GM03348 (cell line): ENCODE measurements around the gene ZNF618.
A peak's percentile ranks its signal among the peaks of the same experiment; 100 is the strongest.

ENCODE experiments used
- DNase-seq: peaks from one replicate; pipeline ENCODE4 v3.0.0; 2012; ENCODE audit warnings: low spot score

The ZNF618 gene

GRCh38 chr9:113882636-113883164 lies 6.6 kb downstream of the ZNF618 start:
- DNase-seq: no peak

- no peak for DNase-seq
These were observed 9.3 kb downstream of the ZNF618 start for GRCh38 chr9:113885183-113886025.

GRCh38 chr9:113886026-113886369 lies 9.9 kb downstream of the ZNF618 start:
- DNase-seq: peak; percentile 32

- no peak for DNase-seq
These were observed 10.4 kb downstream of the ZNF618 start for GRCh38 chr9:113886466-113886865.

DNA sequence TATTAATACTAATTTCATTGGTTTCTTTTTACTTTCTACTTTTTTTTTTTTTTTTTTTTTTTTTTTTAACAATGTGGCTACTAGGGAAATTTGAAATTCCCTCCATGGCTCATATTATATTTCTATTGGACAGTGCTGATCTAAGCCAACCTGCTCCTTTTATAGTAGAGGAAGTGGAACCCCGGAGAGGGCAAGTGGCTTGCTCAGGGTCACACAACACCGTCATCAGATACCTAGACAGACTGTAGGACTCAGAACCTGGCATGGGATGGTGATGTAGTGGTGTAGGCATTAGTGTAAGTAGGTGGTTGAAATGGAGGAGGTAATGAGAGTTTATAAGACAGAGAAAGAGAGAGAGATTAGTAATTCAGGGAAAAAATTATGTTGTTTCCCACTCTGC lies 10.8 kb downstream of the ZNF618 start:
- peak; percentile 44 for DNase-seq

GRCh38 chr9:113887436-113887835 lies 11.3 kb downstream of the ZNF618 start:
- no peak for DNase-seq

GRCh38 chr9:113888336-113888735 lies 12.2 kb downstream of the ZNF618 start:
- DNase-seq: peak; percentile 24

DNA sequence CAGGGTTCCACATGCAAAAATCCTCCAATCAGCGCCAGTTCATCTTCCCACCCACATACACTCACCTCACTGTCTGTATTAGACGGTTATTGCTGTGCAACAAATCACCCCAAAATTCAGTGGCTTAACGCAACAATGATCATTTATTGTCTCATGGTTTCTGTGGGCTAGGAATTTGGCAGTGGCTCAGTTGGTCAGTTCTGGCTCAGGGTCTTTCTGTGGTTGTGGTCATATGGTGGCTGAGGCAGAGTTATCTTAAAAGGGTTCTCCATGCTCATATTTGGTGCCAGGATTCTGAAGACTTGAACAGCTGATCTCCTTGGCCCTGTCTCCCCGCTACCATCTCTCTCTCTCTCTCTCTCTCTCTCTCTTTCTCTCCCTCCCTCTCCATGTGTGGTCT lies 12.9 kb downstream of the ZNF618 start:
- DNase-seq: no peak

DNA sequence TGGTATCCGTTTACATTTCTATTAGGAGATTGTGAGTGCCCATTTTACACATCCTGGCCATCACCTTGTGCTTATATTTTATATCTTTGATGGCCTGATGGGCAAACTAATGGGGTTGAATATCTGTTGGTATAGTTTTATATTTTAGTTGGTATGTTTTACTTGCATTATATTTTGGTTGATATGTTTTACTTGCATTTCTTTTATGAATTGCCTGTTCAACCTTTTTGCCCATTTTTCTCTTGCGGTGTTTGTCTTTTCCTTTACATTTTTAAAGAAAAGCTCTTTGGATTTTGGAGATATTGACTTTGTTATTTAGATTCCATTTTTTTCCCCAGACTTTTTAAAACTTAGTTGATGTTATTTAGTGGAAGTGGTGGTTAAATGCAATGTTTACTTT lies 14.6 kb downstream of the ZNF618 start:
- no peak for DNase-seq

- DNase-seq: no peak
These were observed 16.9 kb downstream of the ZNF618 start for GRCh38 chr9:113892861-113893491.

- no peak for DNase-seq
These were observed 18.1 kb downstream of the ZNF618 start for GRCh38 chr9:113894166-113894565.

GRCh38 chr9:113895526-113895925 lies 19.4 kb downstream of the ZNF618 start:
- no peak for DNase-seq

DNA sequence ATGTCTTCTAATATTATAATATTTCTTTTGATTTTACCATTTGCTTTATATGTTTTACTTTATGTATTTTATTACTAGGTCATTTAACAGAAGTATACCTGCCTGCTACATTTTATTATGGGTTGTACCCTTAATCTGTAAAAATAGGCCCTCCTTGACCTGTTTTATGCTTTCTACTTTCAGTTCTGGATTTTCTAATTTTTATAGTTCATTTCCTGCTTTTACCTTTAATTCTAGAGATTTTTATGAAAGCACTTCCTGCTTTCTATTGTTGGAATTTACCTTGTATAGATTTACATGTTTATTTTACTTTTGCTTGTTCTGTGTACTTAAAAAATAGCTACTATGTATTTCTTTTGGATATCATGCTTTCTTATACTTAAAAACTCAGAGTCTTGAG lies 20.6 kb downstream of the ZNF618 start:
- DNase-seq: no peak

GRCh38 chr9:113898151-113898550 lies 22.0 kb downstream of the ZNF618 start:
- no peak for DNase-seq

DNA sequence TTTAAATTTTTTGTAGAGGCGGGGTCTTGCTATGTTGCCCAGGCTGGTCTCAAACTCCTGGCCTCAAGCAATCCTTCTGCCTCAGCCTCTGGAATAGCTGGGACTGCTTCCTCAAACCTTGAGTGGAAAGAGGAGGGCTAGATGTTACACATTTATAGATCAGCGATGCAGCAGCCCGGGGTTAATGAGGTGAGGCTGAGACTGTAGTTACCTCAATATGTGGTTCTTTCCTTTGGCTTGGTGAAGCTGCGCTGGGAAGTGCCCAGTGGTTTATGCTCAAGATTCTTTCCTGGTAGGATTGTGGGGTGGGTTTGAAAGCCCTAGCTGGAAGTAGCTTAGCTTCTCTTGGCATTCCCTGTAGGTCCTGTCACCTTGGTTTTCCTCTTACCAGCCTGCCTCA lies 22.5 kb downstream of the ZNF618 start:
- no peak for DNase-seq

GRCh38 chr9:113899205-113899604 lies 23.1 kb downstream of the ZNF618 start:
- DNase-seq: no peak

- DNase-seq: no peak
These were observed 25.1 kb downstream of the ZNF618 start for GRCh38 chr9:113901221-113901688.

DNA sequence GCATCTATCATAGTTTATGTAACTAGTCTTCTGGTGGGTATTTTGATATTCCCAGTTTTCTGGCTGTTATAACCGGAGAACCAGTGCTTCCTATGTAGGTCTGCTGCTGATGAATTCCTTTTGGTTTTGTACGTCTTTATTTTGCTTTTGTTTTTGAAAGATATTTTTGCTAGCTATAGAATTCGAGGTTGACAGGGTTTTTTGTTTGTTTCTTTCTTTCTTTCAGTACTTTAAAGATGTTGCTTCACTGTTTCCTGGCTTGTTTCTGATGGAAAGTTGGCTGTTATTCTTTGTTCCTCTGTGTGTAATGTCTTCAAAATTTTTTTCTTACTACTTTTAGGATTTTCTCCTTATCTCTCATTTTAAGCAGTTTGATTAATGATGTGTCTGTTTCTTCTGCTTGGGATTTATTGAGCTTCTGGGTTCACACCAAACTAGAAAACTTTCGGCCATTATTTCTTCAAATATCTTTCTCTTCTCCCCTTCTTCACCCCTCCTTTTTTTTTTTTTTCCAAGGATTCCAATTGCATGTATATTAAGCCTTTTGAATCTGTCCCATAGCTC lies 27.5 kb downstream of the ZNF618 start:
- DNase-seq: no peak

GRCh38 chr9:113906411-113907110 lies 30.5 kb downstream of the ZNF618 start:
- no peak for DNase-seq

DNA sequence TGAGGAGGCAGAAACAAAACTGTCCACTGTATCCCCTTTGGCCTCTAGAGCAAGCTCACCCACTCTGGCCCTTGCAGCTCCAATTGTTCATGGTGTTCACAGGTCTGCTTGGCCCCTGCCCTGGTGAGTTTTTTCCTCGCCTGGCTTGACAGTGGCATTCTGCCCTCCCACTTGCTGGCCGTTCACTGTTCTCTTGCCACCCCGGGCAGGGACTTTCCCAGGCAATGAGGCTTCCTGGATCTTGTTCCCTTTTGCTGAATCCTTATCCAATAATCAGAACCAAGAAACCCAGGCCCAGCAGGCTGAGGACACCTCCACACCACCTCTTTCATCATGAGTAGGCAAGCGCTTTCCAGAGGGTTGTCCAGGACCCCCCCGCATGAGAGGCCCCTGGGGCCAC lies 31.2 kb downstream of the ZNF618 start:
- no peak for DNase-seq

GRCh38 chr9:113909421-113909820 lies 33.3 kb downstream of the ZNF618 start:
- DNase-seq: no peak

- no peak for DNase-seq
These were observed 34.0 kb downstream of the ZNF618 start for GRCh38 chr9:113910036-113910639.
